Epidermal melanocyte (primary cell): ENCODE measurements around the gene SCART1.
"Not testable (repeated sequence)": the region's sequence is repeated elsewhere in the genome, so short reads cannot be mapped to it uniquely, and the experiment has no call there.

Experiments
- DNase-seq: peaks from one replicate; pipeline ENCODE4 v3.0.0; 2011; ENCODE audit warnings: low spot score; ENCODE audit not compliant: insufficient read length

SCART1 gene

DNA sequence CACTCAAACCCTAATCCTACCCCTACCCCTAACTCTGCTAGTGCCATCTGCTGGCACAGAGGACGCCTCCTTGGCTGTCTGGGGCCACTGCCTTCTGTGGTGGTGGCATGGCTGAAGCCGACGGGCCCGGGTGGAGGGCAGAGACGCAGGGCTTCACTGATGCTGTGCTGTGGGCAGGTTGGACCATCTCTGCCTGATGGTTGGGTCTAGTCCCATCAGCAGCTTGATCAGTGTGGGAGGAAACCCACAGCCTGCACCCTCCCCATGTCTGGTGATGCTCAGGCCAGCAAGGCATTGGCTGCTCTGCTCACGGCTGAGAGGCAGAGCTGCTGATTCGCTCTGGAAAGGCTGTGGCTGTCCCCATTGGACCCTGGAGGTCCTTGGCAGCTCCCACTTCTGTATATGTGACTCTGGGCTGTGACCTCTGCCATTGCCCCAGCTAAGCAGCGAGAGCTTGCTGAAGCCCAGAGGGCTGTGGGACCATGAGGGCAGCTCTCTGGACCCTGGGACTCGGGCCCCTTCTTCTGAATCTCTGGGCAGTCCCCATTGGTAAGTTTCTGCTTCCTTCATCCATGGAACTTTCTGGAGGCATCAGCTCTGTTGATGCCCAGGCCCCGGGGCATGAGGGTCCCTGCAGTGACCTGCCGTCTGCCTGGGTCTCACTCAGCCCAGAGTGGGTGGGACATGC, at the start of gene SCART1:
TSS of gene SCART1 (plus strand) at position 430 of the 688 bp plus-strand sequence. CDS start at position 483, 53 bp downstream.
- DNase-seq: no peak

DNA sequence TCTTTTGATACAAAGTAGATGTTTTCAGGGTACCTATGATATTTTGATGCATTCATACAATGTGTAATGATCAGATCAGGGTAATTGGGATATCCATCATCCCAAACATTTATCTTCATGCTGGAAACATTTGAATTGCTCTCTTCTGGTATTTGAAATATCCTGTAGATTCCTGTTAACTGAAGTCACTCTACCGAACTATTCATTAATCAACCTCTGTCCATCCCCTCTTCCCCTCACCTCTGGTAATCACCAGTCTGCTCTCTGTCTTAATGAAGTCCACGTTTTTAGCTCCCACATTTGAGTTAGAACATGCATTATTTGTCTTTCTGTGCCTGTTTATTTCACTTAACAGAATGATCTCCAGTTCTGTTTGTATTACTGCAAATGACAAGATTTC, 48.5 kb upstream of the SCART1 start:
- DNase-seq: no peak

DNA sequence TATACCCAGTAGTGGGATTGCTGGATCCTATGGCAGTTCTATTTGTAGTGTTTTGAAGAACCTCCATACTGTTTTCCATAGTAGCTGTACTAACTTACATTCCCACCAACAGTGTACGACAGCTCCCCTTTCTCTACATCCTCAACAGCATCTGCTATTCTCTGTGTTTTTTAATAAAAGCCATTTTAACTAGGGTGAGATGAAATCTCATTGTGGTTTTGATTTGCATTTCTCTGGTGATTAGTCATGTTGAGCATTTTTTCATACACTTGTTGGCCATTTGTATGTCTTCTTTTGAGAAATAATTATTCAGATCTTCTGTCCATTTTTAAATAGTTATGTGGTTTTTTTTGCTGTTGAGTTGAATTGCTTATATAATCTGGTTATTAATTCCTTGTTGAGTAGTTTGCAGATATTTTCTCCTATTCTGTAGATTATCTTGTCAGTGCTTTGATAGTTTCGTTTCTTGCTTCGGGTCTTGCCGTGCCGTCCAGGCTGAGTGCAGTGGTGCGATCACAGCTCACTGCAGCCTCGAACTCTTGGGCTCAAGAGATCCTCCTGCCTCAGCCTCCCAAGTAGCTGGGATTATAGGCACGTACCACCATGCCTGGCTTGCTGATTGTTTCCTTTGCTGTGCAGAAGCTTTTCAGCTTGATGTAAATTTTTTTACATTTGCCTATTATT, 47.8 kb upstream of the SCART1 start:
- no peak for DNase-seq

DNA sequence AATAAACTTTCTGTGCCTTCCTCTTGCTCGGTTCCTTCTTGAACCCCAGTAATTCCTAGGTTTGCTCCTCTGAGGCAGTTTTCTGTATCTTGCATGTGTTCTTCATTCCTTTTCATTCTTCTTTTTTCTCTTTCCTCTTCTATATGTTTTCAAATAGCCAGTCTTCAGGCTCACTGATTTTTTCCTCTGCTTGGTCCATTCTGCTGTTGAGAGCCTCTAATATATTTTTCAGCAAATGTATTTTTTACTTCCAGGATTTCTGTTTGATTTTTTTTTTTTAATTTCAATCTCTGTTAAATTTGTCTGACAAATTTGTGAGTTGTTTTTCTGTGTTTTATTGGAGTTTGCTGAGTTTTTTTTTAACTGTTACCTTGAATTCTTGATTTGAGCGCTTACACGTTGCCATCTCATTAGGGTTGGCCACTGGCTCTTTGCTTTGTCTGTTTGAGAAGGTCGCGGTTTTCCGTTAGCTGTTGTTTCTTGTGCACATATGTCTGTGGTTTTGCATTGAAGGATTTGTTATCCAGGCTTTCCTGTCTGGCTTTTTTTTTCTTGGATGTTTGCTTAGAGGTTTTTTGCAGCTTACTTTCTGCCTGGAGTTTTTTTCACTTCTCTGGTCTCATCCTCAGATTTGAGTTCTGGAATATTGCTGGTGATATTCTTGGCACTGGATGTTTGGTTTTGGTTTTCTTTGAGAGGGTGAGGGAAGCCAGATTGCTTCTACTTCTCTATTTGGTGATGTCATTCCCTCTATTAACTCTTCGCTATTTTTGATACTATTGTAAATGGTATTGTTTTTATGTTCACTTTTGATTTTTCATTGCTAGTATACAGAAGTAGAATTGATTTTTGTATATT, 42.0 kb upstream of the SCART1 start:
- no peak for DNase-seq

DNA sequence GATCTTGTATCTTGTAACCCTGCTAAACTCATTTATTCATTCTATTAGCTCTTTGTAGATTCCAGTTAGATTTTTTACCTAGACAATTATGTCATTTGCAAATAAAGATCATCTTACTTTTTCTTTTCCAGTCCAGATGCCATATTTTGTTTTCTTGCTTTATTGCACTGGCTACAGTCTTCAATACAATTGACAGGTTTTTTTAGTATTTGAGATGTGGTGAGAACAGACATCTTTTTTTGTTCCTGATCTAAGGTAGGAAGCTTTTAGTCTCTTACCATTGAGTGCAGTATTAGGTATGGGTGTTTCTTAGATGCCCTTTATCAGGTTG, 41.4 kb upstream of the SCART1 start:
- DNase-seq: no peak

DNA sequence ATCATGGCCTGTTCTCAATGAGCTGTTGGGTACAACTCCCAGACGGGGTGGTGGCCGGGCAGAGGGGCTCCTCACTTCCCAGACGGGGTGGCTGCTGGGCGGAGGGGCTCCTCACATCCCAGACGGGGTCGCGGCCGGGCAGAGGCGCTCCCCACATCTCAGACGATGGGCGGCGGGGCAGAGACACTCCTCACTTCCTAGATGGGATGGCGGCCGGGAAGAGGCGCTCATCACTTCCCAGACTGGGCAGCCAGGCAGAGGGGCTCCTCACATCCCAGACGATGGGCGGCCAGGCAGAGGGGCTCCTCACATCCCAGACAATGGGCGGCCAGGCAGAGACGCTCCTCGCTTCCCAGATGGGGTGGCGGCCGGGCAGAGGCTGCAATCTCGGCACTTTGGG, 39.3 kb upstream of the SCART1 start:
- DNase-seq: not testable (repeated sequence)

DNA sequence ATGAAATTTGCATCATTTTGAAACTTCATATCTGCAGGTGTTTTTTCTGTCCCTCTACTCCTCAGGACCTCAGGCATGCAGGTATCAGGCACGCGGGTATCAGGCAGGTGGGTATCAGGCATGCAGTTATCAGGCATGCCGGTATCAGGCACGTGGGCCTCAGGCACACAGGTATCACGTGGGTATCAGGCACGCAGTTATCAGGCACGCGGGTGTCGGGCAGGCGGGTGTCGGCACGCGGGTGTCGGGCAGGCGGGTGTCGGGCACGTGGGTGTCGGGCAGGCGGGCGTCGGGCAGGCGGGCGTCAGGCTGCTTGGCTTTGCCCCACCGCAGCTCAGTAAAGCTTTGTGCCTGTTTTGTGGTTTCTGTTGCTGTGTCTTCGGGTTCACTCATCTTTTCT, 38.0 kb upstream of the SCART1 start:
- no peak for DNase-seq

DNA sequence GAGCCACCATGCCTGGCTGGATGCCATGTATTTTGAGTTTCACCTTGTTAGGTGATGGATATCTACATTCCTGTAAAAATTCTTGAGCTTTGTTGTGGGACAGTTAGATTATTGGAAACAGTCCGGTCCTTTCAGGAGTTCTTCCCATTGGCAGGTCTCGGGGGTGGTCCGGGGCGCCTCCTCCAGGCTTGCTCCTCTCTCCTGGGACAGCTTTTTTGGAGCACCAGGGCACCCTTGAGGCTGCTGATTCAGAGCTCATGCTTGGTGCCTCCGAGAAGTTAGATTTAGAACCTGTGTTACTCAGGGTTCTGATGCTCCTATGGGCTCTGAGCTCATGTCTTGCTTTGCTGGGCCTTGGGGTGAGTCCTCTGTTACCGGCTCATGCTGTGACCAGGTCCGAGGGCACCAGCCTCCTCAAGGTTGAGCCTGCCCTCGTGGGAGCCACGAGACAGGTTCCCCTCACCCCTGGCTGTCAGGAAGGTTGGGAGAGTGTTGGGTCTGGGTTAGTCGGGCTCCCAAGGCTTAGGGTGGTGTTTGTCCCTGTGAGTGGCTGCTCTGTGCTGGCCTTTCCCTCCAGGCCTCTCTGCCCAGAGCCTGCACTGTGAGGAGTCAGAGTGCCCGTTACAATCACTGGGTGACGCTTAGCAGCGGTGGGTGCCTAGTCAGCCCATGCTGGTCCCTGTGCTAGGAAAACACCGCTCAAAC, 35.3 kb upstream of the SCART1 start:
- DNase-seq: no peak

DNA sequence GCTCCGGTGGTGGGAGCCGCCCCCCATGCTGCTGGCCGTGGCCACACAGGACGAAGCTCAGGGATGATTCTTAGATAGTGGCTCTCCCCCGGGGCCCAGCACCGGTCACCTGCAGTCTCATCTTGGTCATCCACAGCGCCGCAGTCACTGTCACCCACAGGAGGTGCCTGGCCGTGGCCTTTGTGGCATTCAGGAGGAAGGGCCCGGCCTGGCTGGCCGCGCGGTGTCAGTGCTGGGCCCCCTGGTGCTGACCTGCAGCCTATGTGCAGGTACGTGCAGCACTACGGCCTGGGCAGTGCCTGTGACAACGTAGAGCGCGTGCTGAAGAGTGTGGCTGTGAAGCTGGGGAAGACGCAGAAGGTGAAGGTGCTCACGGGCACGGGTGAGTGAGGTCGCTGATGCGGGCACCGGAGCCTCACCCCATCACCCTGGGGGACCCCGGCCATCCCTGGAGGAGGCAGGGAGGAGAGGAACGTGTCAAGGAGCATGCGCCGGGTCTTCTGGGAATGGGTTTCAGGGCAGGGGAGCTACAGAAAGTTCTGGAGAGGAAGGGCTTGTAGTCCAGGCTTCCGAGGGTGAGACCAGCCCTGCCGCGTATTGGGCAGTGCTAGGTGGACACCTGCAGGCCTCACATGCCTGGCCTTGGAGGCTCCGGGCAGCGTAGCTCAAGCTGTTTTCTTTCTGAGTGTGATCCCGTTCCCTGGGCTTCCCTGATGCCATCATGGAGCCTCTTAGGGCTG, 34.4 kb upstream of the SCART1 start:
- DNase-seq: no peak

DNA sequence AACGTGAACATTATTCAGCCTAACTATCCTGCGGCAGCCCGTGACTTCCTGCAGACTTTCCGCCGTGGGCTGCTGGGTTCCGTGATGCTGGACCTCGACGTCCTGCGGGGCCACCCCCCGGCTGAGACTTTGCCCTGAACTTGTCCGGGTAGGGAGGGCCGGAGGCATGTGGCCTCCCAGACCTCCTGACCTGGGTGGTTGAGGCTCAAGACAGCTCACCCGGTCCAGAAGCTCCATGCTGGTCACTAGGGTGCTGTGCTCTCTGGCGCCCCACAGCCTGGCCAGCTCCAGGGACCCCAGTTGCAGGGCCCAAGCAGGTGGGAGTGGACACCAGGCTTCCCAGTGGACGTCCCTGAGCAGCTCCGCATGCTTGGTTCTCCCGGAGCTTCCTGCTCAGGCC, 33.7 kb upstream of the SCART1 start:
- DNase-seq: no peak

DNA sequence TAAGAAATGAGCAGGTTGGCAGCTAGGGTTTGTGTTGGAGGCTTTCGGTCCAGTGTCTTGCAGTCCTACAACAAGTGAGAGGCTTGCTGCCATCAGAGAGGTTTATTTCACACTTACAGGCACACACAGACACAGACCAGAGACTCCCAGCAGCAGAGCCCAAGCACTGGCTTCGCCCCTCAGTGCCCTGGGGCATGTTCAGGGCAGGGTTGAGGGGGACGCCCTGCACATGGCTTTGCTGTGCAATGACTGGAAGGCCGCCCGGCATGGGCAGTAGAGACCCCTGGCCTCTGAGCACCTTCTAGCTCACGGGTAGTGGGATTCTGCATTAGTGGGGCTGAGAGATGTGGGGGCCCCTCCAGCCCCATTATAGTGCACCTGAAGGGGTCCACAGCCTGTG, 33.2 kb upstream of the SCART1 start:
- no peak for DNase-seq

DNA sequence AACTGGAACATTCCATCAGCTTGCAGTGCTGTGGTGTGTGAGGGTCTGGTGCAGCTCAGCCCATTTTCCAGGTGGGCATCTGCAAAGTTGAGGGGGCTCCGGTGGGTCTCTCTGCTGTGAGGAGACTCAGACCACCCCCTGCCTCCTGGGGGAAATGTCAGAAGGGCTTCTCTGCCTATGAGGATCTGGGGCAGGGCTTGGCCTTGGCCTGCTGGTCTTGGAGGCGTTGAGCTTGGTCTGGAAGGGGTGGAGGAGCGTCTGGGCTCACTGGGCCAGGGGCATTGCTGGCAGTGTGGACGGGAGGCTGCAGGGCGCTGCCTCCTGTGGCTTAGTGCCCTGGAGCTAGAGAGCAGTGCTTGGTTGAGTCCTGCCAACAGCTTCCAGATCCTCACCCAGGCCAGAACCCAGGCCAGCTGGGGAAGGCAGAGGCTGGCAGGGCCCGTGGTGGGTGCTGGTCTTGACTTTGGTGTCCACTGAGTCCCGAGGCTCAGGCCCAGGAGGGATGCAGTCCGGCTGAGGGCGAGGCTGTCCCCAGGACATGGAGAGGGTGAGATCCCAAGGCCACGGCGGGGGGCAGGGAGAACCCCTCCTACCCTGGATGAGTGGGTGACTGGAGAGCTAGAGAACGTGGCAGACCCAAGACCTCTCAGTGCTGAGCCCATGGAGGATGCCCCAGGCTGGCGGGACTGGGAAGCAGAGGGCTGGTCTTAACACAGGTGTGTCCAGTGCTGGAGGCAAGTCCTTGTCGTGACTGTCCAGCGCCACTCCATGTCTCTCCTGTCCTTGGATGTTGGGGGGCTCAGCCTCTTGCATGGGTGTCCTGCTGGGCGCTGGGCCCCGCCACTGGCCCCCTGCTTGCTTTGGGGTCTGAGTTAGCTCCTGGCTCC, 32.2 kb upstream of the SCART1 start:
- no peak for DNase-seq

DNA sequence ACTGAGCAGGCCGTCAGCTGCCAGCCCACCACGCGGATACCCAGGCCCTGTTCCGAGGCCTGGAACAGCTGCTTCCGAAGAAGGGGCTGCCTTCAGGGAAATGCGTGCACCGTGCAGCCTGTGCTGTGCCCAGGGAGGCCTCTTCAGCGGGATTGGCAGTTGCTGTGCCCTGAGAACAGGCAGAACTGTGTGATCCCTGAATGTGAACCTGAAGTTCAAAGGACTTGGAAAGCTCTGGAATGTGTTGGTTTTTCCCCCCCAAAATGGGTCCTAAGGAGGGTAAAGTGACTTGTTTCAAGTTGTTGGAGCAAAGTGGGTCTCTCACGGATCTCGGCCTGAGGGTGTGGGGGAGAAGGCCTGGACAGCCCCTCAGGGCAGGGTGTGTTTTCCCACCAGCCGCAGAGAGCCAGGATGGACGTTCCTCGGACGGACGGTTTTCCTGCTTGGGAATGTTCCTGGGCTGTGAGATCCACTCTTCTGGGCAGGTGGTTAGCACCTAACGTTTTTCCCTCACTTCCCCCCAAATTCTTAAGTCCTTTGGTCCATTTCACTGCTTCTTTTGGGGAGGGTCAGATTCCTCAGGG, 31.4 kb upstream of the SCART1 start:
- DNase-seq: no peak

DNA sequence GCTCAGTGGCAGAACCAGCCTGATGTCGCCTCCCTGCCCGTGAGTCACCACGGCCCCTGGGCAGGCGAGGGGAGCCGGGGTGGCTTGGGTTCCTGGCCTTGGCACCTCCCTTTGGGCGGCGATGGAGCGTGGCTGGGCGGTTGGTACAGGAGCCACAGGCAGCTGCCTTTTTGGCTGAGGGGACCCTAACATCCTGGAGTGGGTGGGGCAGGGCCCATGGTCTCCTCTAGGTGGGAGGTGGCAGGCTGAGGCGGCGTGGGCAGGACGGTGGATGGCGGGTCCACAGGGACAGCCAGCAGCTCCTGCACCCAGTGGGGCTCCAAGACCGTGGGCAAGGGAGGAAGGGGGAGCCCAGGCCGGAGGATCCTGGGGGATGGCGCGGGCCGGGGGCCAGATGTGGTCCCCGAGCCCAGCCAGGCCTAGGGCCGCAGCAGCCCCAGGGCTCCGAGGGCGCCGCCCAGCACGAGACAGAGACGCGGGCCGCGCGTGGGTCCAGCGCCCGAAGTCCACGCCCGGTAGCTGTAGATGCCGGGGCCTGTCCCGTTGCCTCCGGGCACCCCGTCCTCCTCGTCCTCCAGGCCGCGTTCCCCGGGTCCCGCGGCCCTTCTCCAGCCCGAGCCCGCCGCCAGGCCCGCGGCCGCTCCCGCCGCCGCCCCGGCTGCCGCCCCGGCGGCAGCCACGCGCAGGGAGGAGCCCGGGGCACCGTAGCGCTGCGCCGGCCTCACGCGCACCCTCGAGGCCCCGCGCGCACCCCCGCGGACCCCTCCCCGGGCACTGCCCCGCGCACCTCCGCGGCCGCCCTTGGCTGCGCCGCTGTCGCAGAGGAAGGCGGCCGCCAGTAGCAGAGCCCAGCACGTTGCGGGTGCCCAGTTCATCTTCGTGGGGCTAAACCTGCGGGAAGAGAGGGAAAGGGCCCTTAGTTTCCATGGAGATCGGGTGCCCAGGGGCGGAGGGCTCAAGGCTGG, 30.7 kb upstream of the SCART1 start:
- no peak for DNase-seq

DNA sequence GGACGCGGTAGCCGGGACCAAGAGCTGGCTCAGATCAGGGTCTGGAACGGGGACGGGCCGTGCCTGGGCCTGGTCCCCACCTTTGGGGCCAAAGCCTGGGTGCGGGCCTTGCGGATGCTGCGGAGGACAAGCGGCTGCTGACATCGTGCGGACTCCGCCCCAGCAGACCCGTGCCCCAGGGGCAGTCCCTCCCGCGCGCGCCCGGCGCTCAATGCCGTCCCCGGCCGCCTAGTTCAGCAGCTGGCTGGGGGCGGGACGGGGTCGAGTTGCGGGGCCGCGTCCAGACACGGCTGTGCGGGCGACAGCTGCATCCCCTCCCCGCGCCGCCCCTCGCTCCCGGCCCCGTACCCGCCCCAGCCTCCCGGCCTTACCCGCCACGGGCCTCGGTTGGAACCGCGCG, 29.6 kb upstream of the SCART1 start:
- DNase-seq: not testable (repeated sequence)

DNA sequence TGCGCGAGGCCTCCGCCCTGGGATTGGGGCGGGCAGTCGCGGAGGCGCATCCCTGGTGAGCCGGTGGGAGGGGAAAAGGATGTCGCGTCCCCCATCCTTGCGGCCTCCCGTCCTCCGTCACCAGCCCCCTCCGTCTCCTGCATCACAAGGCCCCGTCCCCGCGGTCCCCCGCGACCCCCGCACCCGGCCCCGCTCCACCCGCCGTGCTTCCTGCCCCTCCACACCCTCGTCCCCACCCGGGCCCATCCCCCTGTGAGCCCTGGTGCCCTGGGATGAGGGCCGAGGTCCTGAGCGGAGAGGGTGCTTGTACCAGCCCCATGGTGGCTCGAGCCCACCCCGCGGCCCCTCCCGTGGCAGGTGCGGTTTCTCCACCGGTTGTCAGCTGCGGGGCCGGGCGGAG, 29.1 kb upstream of the SCART1 start, which contains the start of gene SPRN:
TSS of gene SPRN (minus strand) at position 25 of the 400 bp plus-strand sequence. CDS start 944 bp downstream, outside the sequence.
- not testable (repeated sequence) for DNase-seq

DNA sequence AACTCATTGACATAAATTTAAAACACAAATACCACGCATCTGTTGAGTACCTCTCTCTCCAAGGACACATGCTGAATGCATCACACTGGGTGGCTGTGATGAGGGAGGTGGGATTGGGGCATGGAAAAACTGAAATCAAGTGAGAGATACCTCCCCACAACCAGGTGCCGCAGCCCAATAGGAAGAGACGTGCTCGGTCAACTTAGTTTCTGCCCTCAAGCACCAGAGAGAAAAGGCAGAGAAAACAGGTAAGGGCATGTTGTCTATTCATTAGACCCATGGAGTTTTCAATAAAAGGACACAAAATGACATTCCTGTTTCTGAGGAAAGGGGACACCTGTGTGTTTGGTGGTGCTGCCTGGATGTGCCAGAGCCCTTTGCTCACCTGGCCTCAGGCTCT, 24.2 kb upstream of the SCART1 start:
- DNase-seq: not testable (repeated sequence)

DNA sequence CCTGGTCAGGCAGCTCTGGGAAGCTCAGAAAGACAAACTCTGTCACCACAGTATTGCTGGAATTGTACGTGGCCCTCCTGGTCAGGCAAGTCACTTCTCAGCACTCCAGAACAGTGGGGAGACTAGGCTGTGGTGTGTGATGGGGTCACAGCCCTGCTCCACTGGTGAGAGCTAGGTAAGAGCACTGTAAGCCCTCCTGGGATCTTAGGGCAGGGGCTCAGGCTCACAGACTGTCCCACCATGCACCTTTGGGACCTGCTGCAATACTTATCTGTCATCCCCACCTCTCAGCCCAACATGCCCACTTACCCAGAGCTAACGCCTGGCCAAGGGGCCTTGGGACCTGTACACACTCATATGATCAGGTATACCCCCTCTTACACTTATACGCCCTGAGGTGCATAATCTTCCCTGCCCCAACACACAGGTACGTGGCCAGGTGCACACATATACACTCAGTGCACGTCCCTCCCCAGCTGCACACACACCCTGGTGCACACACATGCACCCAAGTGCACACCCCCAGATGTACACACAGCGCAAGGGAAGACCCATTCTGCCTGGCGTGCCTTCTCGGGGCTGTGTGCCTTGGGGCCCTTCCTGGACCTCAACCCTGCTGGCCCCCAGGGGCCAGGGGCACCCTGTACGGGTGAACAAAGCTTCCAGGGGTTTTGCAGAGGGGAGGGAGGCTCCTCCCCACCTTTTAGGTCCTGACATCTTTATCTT, 21.7 kb upstream of the SCART1 start:
- DNase-seq: not testable (repeated sequence)
